Loucy (cell line): ENCODE results near the gene PLXNA4.

ENCODE experiments used
- H2AFZ ChIP-seq: fragments of 200-600 bp; sonication (generic); 2 replicates; pipeline ENCODE4 v1.6.0; 2016; ENCODE audit warnings: antibody characterized with exemption, mild to moderate bottlenecking, low read length, moderate library complexity
- H3F3A ChIP-seq: fragments of 200-600 bp; 2 replicates; pipeline ENCODE4 v1.6.0; 2016; ENCODE audit warnings: antibody characterized with exemption, low read depth, mild to moderate bottlenecking
- H3K27me3 ChIP-seq: fragments of 200-600 bp; sonication (generic); 2 replicates; pipeline ENCODE4 v1.6.1; 2014; ENCODE audit warnings: low read length, mild to moderate bottlenecking; ENCODE audit not compliant: insufficient read depth, poor library complexity, severe bottlenecking
- H3K36me3 ChIP-seq: fragments of 200-600 bp; sonication (generic); 2 replicates; pipeline ENCODE4 v1.6.1; 2016; ENCODE audit warnings: low read length; ENCODE audit not compliant: insufficient read depth
- H3K4me1 ChIP-seq: fragments of 200-600 bp; sonication (generic); 2 replicates; pipeline ENCODE4 v1.5.1; 2014; ENCODE audit warnings: low read length, mild to moderate bottlenecking; ENCODE audit not compliant: insufficient read depth, poor library complexity, severe bottlenecking
- H3K4me2 ChIP-seq: fragments of 200-600 bp; sonication (generic); 2 replicates; pipeline ENCODE4 v1.6.0; 2014; ENCODE audit warnings: antibody characterized with exemption, low read length, low read depth, mild to moderate bottlenecking; ENCODE audit not compliant: poor library complexity, severe bottlenecking
- H3K4me3 ChIP-seq: fragments of 200-600 bp; sonication (generic); 2 replicates; pipeline ENCODE4 v1.5.1; 2014; ENCODE audit warnings: low read length, mild to moderate bottlenecking, mixed read lengths; ENCODE audit not compliant: poor library complexity, severe bottlenecking
- H3K79me2 ChIP-seq: fragments of 200-600 bp; sonication (generic); 2 replicates; pipeline ENCODE4 v1.6.1; 2014; ENCODE audit warnings: low read length; ENCODE audit not compliant: insufficient read depth
- H3K9ac ChIP-seq: fragments of 200-600 bp; sonication (generic); 2 replicates; pipeline ENCODE4 v1.6.0; 2014; ENCODE audit warnings: mild to moderate bottlenecking, low read depth, low read length, moderate library complexity; ENCODE audit not compliant: poor library complexity, severe bottlenecking
- H3K9me2 ChIP-seq: fragments of 200-600 bp; sonication (generic); replicated peaks from 2 replicates; pipeline ENCODE4 v1.6.1; 2016; ENCODE audit warnings: low read depth, low read length, mixed read lengths
- H3K9me3 ChIP-seq: fragments of 200-600 bp; sonication (generic); 2 replicates; pipeline ENCODE4 v1.6.1; 2014; ENCODE audit warnings: mild to moderate bottlenecking, antibody characterized with exemption, low read length, low read depth; ENCODE audit not compliant: insufficient read depth
- H4K20me1 ChIP-seq: fragments of 200-600 bp; sonication (generic); 2 replicates; pipeline ENCODE4 v1.6.0; 2014; ENCODE audit warnings: antibody characterized with exemption, low read length, mild to moderate bottlenecking; ENCODE audit not compliant: insufficient read depth, poor library complexity, severe bottlenecking
- EZH2phosphoT487 ChIP-seq: fragments of 200-600 bp; IDR thresholded peaks from 2 replicates; pipeline ENCODE4 v1.6.1; 2018; ENCODE audit warnings: antibody characterized with exemption, mild to moderate bottlenecking, moderate library complexity, borderline replicate concordance
- TF ChIP-seq, protein P1 (sequence below): fragments of 200-600 bp; sonication (generic); conservative IDR thresholded peaks from 2 replicates; pipeline ENCODE4 v1.5.1; 2014; ENCODE audit warnings: mild to moderate bottlenecking, antibody characterized with exemption, low read length

The PLXNA4 gene

GRCh38 chr7:132125096-132125495, 451.2 kb downstream of the PLXNA4 start:
- no peaks in the 10 kb centered on the region for H3K9me2 ChIP-seq
- no peak overlapping the region for H3K4me2 ChIP-seq
- no peaks in the 10 kb centered on the region for H3K36me3 ChIP-seq
- no peaks in the 10 kb centered on the region for H3K9me3 ChIP-seq
- H3F3A ChIP-seq: no peaks in the 10 kb centered on the region
- H2AFZ ChIP-seq: no peak overlapping the region
- H3K4me3 ChIP-seq: no peak overlapping the region
- no peak overlapping the region for H3K9ac ChIP-seq
- no peaks in the 10 kb centered on the region for H3K27me3 ChIP-seq
- no peaks in the 10 kb centered on the region for H4K20me1 ChIP-seq
- peaks cover 4% of the 10 kb centered on the region for H3K4me1 ChIP-seq
- TF ChIP-seq EZH2phosphoT487: no peak
- TF ChIP-seq, protein P1, sequence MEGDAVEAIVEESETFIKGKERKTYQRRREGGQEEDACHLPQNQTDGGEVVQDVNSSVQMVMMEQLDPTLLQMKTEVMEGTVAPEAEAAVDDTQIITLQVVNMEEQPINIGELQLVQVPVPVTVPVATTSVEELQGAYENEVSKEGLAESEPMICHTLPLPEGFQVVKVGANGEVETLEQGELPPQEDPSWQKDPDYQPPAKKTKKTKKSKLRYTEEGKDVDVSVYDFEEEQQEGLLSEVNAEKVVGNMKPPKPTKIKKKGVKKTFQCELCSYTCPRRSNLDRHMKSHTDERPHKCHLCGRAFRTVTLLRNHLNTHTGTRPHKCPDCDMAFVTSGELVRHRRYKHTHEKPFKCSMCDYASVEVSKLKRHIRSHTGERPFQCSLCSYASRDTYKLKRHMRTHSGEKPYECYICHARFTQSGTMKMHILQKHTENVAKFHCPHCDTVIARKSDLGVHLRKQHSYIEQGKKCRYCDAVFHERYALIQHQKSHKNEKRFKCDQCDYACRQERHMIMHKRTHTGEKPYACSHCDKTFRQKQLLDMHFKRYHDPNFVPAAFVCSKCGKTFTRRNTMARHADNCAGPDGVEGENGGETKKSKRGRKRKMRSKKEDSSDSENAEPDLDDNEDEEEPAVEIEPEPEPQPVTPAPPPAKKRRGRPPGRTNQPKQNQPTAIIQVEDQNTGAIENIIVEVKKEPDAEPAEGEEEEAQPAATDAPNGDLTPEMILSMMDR: no peak
- H3K79me2 ChIP-seq: no peaks in the 10 kb centered on the region

GRCh38 chr7:132124575-132124974, 451.7 kb downstream of the PLXNA4 start:
- H3K9me2 ChIP-seq: no peaks in the 10 kb centered on the region
- H3K79me2 ChIP-seq: no peaks in the 10 kb centered on the region
- H3K4me3 ChIP-seq: no peak overlapping the region
- no peaks in the 10 kb centered on the region for H3K4me1 ChIP-seq
- H3K27me3 ChIP-seq: no peaks in the 10 kb centered on the region
- no peaks in the 10 kb centered on the region for H4K20me1 ChIP-seq
- H2AFZ ChIP-seq: no peak overlapping the region
- TF ChIP-seq EZH2phosphoT487: no peak
- TF ChIP-seq, protein P1: no peak
- no peaks in the 10 kb centered on the region for H3F3A ChIP-seq
- no peak overlapping the region for H3K9ac ChIP-seq
- H3K4me2 ChIP-seq: no peak overlapping the region
- H3K36me3 ChIP-seq: no peaks in the 10 kb centered on the region
- no peaks in the 10 kb centered on the region for H3K9me3 ChIP-seq

- no peaks in the 10 kb centered on the region for H3F3A ChIP-seq
- H3K27me3 ChIP-seq: no peaks in the 10 kb centered on the region
- no peaks in the 10 kb centered on the region for H3K36me3 ChIP-seq
- H3K79me2 ChIP-seq: no peaks in the 10 kb centered on the region
- H4K20me1 ChIP-seq: no peaks in the 10 kb centered on the region
- H3K4me2 ChIP-seq: no peak overlapping the region
- TF ChIP-seq, protein P1: no peak
- no peak for TF ChIP-seq EZH2phosphoT487
- no peaks in the 10 kb centered on the region for H3K9me3 ChIP-seq
- H2AFZ ChIP-seq: no peak overlapping the region
- H3K9me2 ChIP-seq: no peaks in the 10 kb centered on the region
- no peak overlapping the region for H3K9ac ChIP-seq
- no peak overlapping the region for H3K4me3 ChIP-seq
- no peaks in the 10 kb centered on the region for H3K4me1 ChIP-seq
These were observed 452.5 kb downstream of the PLXNA4 start for GRCh38 chr7:132123773-132124172.
